ENCODE data around the gene KRTAP9-8. TPM values are rescaled to one million over a fixed set of nuclear protein-coding genes. Genes with fewer than 3 reads are reported as not detected.
"Not testable (repeated sequence)": the region's sequence is repeated elsewhere in the genome, so short reads cannot be mapped to it uniquely, and the experiment has no call there.

KRTAP9-8 gene
- total and polyA plus RNA-seq, 2 of the 13 experiments (the other 11 are each of a cell fraction or from before 2014, with no cell fraction given), result not detected

- Histone ChIP-seq H3K4me2 (ENCODE audit: low read depth, low read length) (no peak overlapping the region), H3K36me3 (replicated peaks in 1 of 2; ENCODE audit: control insufficient read depth in 1 of 2, insufficient read depth in 2 of 2, low read length in 2 of 2) (no peaks in the 10 kb centered on the region), H3K27ac (ENCODE audit: extremely low read length, insufficient read depth, low read length) (no peak overlapping the region), H3K79me2 (ENCODE audit: insufficient read depth, low read length) (no peaks in the 10 kb centered on the region), H3K27me3 (ENCODE audit: control insufficient read depth in 1 of 2, insufficient read depth in 2 of 2, low read length in 2 of 2) (peaks cover 0 to 12% of the 10 kb centered on the region in 2 experiments; a peak in 3 of 5 replicates), H2AFZ (ENCODE audit: low read length) (no peak overlapping the region), H3K4me3 (replicated peaks in 1 of 3; ENCODE audit: insufficient read depth in 1 of 3, low read depth in 2 of 3, low read length in 3 of 3) (no peak overlapping the region), H3K9me3 (ENCODE audit: low read length) (no peaks in the 10 kb centered on the region), H3K9ac (ENCODE audit: insufficient read depth, low read depth, low read length) (no peak overlapping the region), H4K20me1 (ENCODE audit: insufficient read depth, low read length) (no peaks in the 10 kb centered on the region), H3K4me1 (ENCODE audit: insufficient read depth, low read length) (no peaks in the 10 kb centered on the region)
- FAIRE-seq, result no peak
- BruUV-seq (replicated peaks), result no TSS peak
- ATAC-seq, result no peak
- in situ Hi-C loops (cut with HindIII; ENCODE audit: extremely low pct_ligation_motif_present, low pct_unique_long_range_greater_than_20kb), result no loop called here
- POLR2A ChIA-PET, result no interaction called here
- intact Hi-C loops (cut with micrococcal nuclease; ENCODE audit: unreplicated experiment), result no loop called here
- WGBS (ENCODE audit: low lambda C conversion rate), result 3% methylated on average over 1 of the region's 1 CpG
- CTCF ChIA-PET (ENCODE audit: low intra/inter-chr PET ratio, low total read pairs), result no interaction called here
- no peak for TF ChIP-seq HDAC6 (IDR thresholded peaks at IDR 0.05; ENCODE audit: low read depth, low read length)
- DNase-seq (ENCODE audit: low spot score), result no peak
These were observed 13.5 kb downstream of the KRTAP9-8 start for GRCh38 chr17:41251261-41251660.

GRCh38 chr17:41254861-41255260 is 17.1 kb downstream of the KRTAP9-8 start:
- no peak overlapping the region for H3K27ac ChIP-seq (ENCODE audit: extremely low read length, insufficient read depth, low read length)
- no peaks in the 10 kb centered on the region for H3K36me3 ChIP-seq (replicated peaks in 1 of 2; ENCODE audit: control insufficient read depth in 1 of 2, insufficient read depth in 2 of 2, low read length in 2 of 2)
- no peak overlapping the region for H3K9ac ChIP-seq (ENCODE audit: insufficient read depth, low read depth, low read length)
- ChIA-PET POLR2A (no interaction called here), CTCF (ENCODE audit: low intra/inter-chr PET ratio, low total read pairs) (no interaction called here)
- no peaks in the 10 kb centered on the region for H3K4me1 ChIP-seq (ENCODE audit: insufficient read depth, low read length)
- WGBS (ENCODE audit: low lambda C conversion rate), result 0% methylated on average over 1 of the region's 1 CpG
- TF ChIP-seq RFX1 (IDR thresholded peaks at IDR 0.05), result no peak
- TF ChIP-seq ZNF362 (CRISPR knock-in tag; IDR thresholded peaks at IDR 0.05; ENCODE audit: borderline replicate concordance), result no peak
- no peak for TF ChIP-seq EZH2 (conservative IDR thresholded peaks at IDR 0.05; ENCODE audit: low read depth, low read length)
- TF ChIP-seq ZNF850 (CRISPR knock-in tag; conservative IDR thresholded peaks at IDR 0.05), result no peak
- TF ChIP-seq SIN3B (IDR thresholded peaks at IDR 0.05; ENCODE audit: low read length), result no peak
- TF ChIP-seq ZFAT (CRISPR knock-in tag; conservative IDR thresholded peaks at IDR 0.05), result no peak
- TF ChIP-seq SOX6 (IDR thresholded peaks at IDR 0.05), result no peak
- TF ChIP-seq SOX6 (CRISPR knock-in tag; IDR thresholded peaks at IDR 0.05), result no peak
- no peak for TF ChIP-seq NR0B2 (CRISPR knock-in tag; IDR thresholded peaks at IDR 0.05)
- H3K79me2 ChIP-seq (ENCODE audit: insufficient read depth, low read length), result no peaks in the 10 kb centered on the region
- no peak overlapping the region for H2AFZ ChIP-seq (ENCODE audit: low read length)
- FAIRE-seq (no peak), DNase-seq (ENCODE audit: low spot score) (no peak), ATAC-seq (no peak)
- BruUV-seq (replicated peaks), result no TSS peak
- H4K20me1 ChIP-seq (ENCODE audit: insufficient read depth, low read length), result no peaks in the 10 kb centered on the region
- intact Hi-C loops (cut with micrococcal nuclease; ENCODE audit: unreplicated experiment), result no loop called here
- in situ Hi-C loops (cut with HindIII; ENCODE audit: extremely low pct_ligation_motif_present, low pct_unique_long_range_greater_than_20kb), result no loop called here
- no peaks in the 10 kb centered on the region for H3K9me3 ChIP-seq (ENCODE audit: low read length)
- peaks cover 0 to 8% of the 10 kb centered on the region in 2 experiments; a peak in 2 of 5 replicates for H3K27me3 ChIP-seq (ENCODE audit: control insufficient read depth in 1 of 2, insufficient read depth in 2 of 2, low read length in 2 of 2)
- H3K4me2 ChIP-seq (ENCODE audit: low read depth, low read length), result no peak overlapping the region
- no peak overlapping the region for H3K4me3 ChIP-seq (replicated peaks in 1 of 3; ENCODE audit: insufficient read depth in 1 of 3, low read depth in 2 of 3, low read length in 3 of 3)

GRCh38 chr17:41255381-41256290 is 17.8 kb downstream of the KRTAP9-8 start, which contains the start of gene KRTAP9-9:
TSS of gene KRTAP9-9 (plus strand) at chr17:41255384.
- in situ Hi-C loops (cut with HindIII; ENCODE audit: extremely low pct_ligation_motif_present, low pct_unique_long_range_greater_than_20kb); H3K36me3 ChIP-seq (replicated peaks in 1 of 2; ENCODE audit: control insufficient read depth in 1 of 2, insufficient read depth in 2 of 2, low read length in 2 of 2); H3K4me3 ChIP-seq (replicated peaks in 1 of 3; ENCODE audit: insufficient read depth in 1 of 3, low read depth in 2 of 3, low read length in 3 of 3); H4K20me1 ChIP-seq (ENCODE audit: insufficient read depth, low read length); H3K79me2 ChIP-seq (ENCODE audit: insufficient read depth, low read length); H2AFZ ChIP-seq (ENCODE audit: low read length); FAIRE-seq; BruUV-seq (replicated peaks); H3K4me2 ChIP-seq (ENCODE audit: low read depth, low read length); intact Hi-C loops (cut with micrococcal nuclease; ENCODE audit: unreplicated experiment); DNase-seq (ENCODE audit: low spot score); H3K4me1 ChIP-seq (ENCODE audit: insufficient read depth, low read length); POLR2A ChIA-PET; H3K27ac ChIP-seq (ENCODE audit: extremely low read length, insufficient read depth, low read length); CTCF ChIA-PET (ENCODE audit: low intra/inter-chr PET ratio, low total read pairs); H3K9ac ChIP-seq (ENCODE audit: insufficient read depth, low read depth, low read length); H3K9me3 ChIP-seq (ENCODE audit: low read length); ATAC-seq; H3K27me3 ChIP-seq (ENCODE audit: control insufficient read depth in 1 of 2, insufficient read depth in 2 of 2, low read length in 2 of 2): not testable (repeated sequence)
- 17% methylated on average over 4 of the region's 5 CpGs for WGBS (ENCODE audit: low lambda C conversion rate)
